ENCODE data around the gene NUP93. TPM values are rescaled to one million over a fixed set of nuclear protein-coding genes. Genes with fewer than 3 reads are reported as not detected.

NUP93 gene
- polyA plus RNA-seq, 1 donor from 2014 or later = 237 TPM

DNA sequence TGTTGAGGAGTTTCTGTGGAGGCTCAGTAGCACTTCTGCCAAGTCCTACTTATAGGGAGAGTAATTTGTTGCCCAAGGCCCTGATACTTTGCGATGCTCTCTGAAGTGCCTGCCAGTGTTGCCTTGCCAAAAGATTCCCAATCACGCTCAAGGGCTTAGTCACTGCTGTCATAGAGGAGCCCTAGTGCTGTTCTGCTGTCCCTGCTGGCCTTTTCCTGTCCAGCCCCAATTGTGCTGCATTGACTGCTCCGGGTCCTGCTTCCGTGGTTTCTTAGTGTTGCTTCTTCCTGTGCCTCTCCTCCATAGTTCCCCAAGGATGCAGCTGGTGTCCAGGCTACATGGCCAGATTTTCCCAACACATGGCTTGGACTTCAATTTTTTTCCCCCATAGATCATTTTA lies 13.9 kb downstream of the NUP93 start:
- H3K79me2 ChIP-seq (replicated peaks; ENCODE audit: insufficient read depth, low read length) = peaks cover 10% of the 10 kb centered on the region
- TF ChIP-seq SMC3 (conservative IDR thresholded peaks at IDR 0.05; ENCODE audit: poor library complexity) = no peak
- no peak for TF ChIP-seq MXI1 (conservative IDR thresholded peaks at IDR 0.05; ENCODE audit: poor library complexity, severe bottlenecking)
- no peak for TF ChIP-seq EZH2 (IDR thresholded peaks at IDR 0.05; ENCODE audit: borderline replicate concordance, insufficient read depth, low read length, poor library complexity, severe bottlenecking)
- peaks cover 2% of the 10 kb centered on the region for H3K36me3 ChIP-seq (ENCODE audit: insufficient read depth, low read length)
- no peaks in the 10 kb centered on the region for H3K9me2 ChIP-seq (ENCODE audit: insufficient read depth, low read length)
- no peaks in the 10 kb centered on the region for H3F3A ChIP-seq (ENCODE audit: insufficient read depth, low read length, poor library complexity, severe bottlenecking)
- H2AFZ ChIP-seq (ENCODE audit: low read depth, low read length) = no peak overlapping the region
- H3K27me3 ChIP-seq (ENCODE audit: insufficient read depth, low read depth, low read length) = no peaks in the 10 kb centered on the region
- no peaks in the 10 kb centered on the region for H3K9me3 ChIP-seq (ENCODE audit: low read length)
- H3K9ac ChIP-seq (ENCODE audit: low read length) = no peak overlapping the region
- H3K4me2 ChIP-seq (ENCODE audit: low read length) = no peak overlapping the region
- H4K20me1 ChIP-seq (ENCODE audit: insufficient read depth) = no peaks in the 10 kb centered on the region
- H3K27ac ChIP-seq (ENCODE audit: low read length) = no peak overlapping the region
- no peak overlapping the region for H3K4me3 ChIP-seq (ENCODE audit: low read length)

DNA sequence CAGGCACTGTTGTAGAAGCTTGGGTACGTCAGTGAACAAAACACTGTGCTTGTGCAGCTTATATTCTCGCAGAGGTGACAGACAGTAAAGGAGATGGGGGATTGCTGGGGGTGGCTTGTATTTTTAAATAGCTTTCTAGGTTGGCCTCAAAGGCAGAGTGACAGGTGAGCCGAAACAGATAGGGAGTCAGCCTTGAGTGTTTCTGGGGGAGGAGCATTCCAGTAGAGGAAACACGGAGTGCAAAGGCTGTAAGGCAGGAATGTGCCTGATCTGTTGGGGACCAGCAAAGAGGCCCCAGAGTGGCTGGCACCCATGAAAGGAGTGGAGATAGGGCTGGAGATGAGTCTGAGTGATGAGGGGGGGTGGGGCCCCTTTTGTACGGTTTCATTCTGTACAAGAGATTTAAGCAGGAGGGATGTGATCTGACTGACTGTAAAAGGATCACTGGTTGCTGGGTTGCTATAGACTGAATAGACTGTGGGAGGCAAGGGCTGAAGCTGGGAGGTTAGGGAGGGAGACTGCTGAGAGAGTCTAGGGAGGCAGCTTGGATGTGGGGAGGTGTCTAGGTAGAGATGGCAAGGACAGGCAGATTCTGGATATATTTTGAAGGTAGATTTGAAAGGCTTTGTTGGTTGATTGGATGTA lies 15.2 kb downstream of the NUP93 start:
- H4K20me1 ChIP-seq (ENCODE audit: insufficient read depth) = no peaks in the 10 kb centered on the region
- TF ChIP-seq POLR2AphosphoS5 (IDR thresholded peaks at IDR 0.05) (no peak), EP300 (conservative IDR thresholded peaks at IDR 0.05; ENCODE audit: poor library complexity, severe bottlenecking) (no peak), RAD21 (conservative IDR thresholded peaks at IDR 0.05) (no peak)
- H3K9me3 ChIP-seq (ENCODE audit: low read length) = no peaks in the 10 kb centered on the region
- H3F3A ChIP-seq (ENCODE audit: insufficient read depth, low read length, poor library complexity, severe bottlenecking) = no peaks in the 10 kb centered on the region
- peaks cover 10% of the 10 kb centered on the region for H3K79me2 ChIP-seq (replicated peaks; ENCODE audit: insufficient read depth, low read length)
- H3K27me3 ChIP-seq (ENCODE audit: insufficient read depth, low read depth, low read length) = no peaks in the 10 kb centered on the region
- H3K4me2 ChIP-seq (ENCODE audit: low read length) = no peak overlapping the region
- H3K9ac ChIP-seq (ENCODE audit: low read length) = no peak overlapping the region
- no peaks in the 10 kb centered on the region for H3K9me2 ChIP-seq (ENCODE audit: insufficient read depth, low read length)
- H3K4me3 ChIP-seq (ENCODE audit: low read length) = no peak overlapping the region
- H3K36me3 ChIP-seq (ENCODE audit: insufficient read depth, low read length) = peaks cover 8% of the 10 kb centered on the region
- H2AFZ ChIP-seq (ENCODE audit: low read depth, low read length) = no peak overlapping the region
- no peak overlapping the region for H3K27ac ChIP-seq (ENCODE audit: low read length)

DNA sequence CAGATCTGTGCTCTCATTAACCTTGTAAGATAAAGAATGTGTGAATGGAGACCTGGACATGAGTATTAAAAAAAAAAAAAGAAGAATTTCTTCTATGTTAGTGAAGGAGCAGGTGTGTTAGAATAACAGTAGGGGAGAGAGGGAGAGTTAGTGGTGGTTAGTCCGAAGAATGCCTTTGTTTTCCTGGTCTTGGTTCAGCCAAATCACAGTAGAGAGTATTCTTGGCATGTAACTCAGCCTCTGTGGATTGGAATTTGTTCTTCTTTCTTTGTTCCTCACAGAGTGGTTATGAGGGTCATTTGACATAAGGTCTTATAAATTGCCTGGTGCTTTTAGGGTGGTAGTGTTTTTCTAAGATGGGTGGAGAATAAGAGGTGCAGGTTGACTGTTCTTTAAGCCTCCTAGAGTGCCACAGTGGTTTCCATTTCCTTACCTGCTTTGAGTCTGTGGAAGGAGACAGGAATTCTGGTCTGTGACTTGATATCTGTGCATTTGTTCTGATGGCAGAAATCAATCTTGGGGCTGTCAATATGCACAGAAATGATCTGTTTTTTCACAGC lies 17.6 kb downstream of the NUP93 start:
- H4K20me1 ChIP-seq (ENCODE audit: insufficient read depth) = no peaks in the 10 kb centered on the region
- H3K27me3 ChIP-seq (ENCODE audit: insufficient read depth, low read depth, low read length) = no peaks in the 10 kb centered on the region
- H3K36me3 ChIP-seq (ENCODE audit: insufficient read depth, low read length) = peaks cover 8% of the 10 kb centered on the region
- H3K4me3 ChIP-seq (ENCODE audit: low read length) = no peak overlapping the region
- TF ChIP-seq MXI1 (conservative IDR thresholded peaks at IDR 0.05; ENCODE audit: poor library complexity, severe bottlenecking) (no peak), TAF1 (IDR thresholded peaks at IDR 0.05; ENCODE audit: low read depth) (no peak)
- peaks cover 10% of the 10 kb centered on the region for H3K79me2 ChIP-seq (replicated peaks; ENCODE audit: insufficient read depth, low read length)
- H3F3A ChIP-seq (ENCODE audit: insufficient read depth, low read length, poor library complexity, severe bottlenecking) = no peaks in the 10 kb centered on the region
- no peaks in the 10 kb centered on the region for H3K9me3 ChIP-seq (ENCODE audit: low read length)
- no peak overlapping the region for H3K9ac ChIP-seq (ENCODE audit: low read length)
- H3K27ac ChIP-seq (ENCODE audit: low read length) = no peak overlapping the region
- no peak overlapping the region for H2AFZ ChIP-seq (ENCODE audit: low read depth, low read length)
- H3K4me2 ChIP-seq (ENCODE audit: low read length) = no peak overlapping the region
- no peaks in the 10 kb centered on the region for H3K9me2 ChIP-seq (ENCODE audit: insufficient read depth, low read length)

DNA sequence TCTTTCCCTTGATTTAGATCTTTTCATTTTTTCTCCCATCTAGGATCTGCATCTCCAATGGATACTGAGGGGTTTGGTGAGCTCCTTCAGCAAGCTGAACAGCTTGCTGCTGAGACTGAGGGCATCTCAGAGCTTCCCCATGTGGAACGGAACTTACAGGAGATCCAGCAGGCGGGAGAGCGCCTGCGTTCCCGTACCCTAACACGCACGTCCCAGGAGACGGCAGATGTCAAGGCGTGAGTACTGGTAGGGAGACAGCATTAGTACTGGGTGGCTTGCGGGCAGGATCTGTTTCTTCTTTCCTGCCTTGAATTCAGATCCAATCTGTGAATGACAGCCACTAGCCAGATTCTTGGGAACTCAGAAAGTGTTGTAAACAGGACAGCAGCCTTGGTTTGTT lies 18.3 kb downstream of the NUP93 start:
- Histone ChIP-seq H3K79me2 (replicated peaks; ENCODE audit: insufficient read depth, low read length) (peaks cover 10% of the 10 kb centered on the region), H2AFZ (ENCODE audit: low read depth, low read length) (no peak overlapping the region), H3K9me2 (ENCODE audit: insufficient read depth, low read length) (no peaks in the 10 kb centered on the region), H3K27ac (ENCODE audit: low read length) (no peak overlapping the region), H4K20me1 (ENCODE audit: insufficient read depth) (no peaks in the 10 kb centered on the region), H3K36me3 (ENCODE audit: insufficient read depth, low read length) (peaks cover 8% of the 10 kb centered on the region), H3K4me3 (ENCODE audit: low read length) (no peak overlapping the region), H3K4me2 (ENCODE audit: low read length) (no peak overlapping the region), H3F3A (ENCODE audit: insufficient read depth, low read length, poor library complexity, severe bottlenecking) (no peaks in the 10 kb centered on the region), H3K9ac (ENCODE audit: low read length) (no peak overlapping the region), H3K9me3 (ENCODE audit: low read length) (no peaks in the 10 kb centered on the region), H3K27me3 (ENCODE audit: insufficient read depth, low read depth, low read length) (no peaks in the 10 kb centered on the region)
- TF ChIP-seq TAF1 (IDR thresholded peaks at IDR 0.05; ENCODE audit: low read depth) (no peak), MXI1 (conservative IDR thresholded peaks at IDR 0.05; ENCODE audit: poor library complexity, severe bottlenecking) (no peak), POLR2AphosphoS5 (IDR thresholded peaks at IDR 0.05) (no peak)
